MV-4-11 (cell line): ENCODE measurements around the gene NRBF2.
"Not testable (repeated sequence)": the region's sequence is repeated elsewhere in the genome, so short reads cannot be mapped to it uniquely, and the experiment has no call there.

Experiments used
- DNase-seq: peaks from one replicate; lab custom pipeline; 2025; lab: John Stamatoyannopoulos, UW

The NRBF2 gene

GRCh38 chr10:63119041-63119440 is 14.1 kb upstream of the NRBF2 start:
- DNase-seq, result no peak

- DNase-seq, result no peak
These were observed 12.6 kb upstream of the NRBF2 start for GRCh38 chr10:63120554-63120953.

GRCh38 chr10:63123727-63124362 is 9.3 kb upstream of the NRBF2 start:
- no peak for DNase-seq

- DNase-seq, result no peak
These were observed 7.7 kb upstream of the NRBF2 start for GRCh38 chr10:63125459-63125858.

GRCh38 chr10:63128443-63128842 is 4.7 kb upstream of the NRBF2 start:
- DNase-seq, result no peak

- no peak for DNase-seq
These were observed 3.2 kb upstream of the NRBF2 start for GRCh38 chr10:63129888-63130287.

- DNase-seq, result no peak
These were observed 475 bp upstream of the NRBF2 start for GRCh38 chr10:63132651-63133055.

- no peak for DNase-seq
These were observed 861 bp downstream of the NRBF2 start for GRCh38 chr10:63133821-63134557.

- DNase-seq, result peak; percentile 35
These were observed 4.2 kb downstream of the NRBF2 start for GRCh38 chr10:63137306-63137705.

GRCh38 chr10:63140077-63140476 is 6.9 kb downstream of the NRBF2 start:
- DNase-seq, result no peak

- DNase-seq, result no peak
These were observed 9.0 kb downstream of the NRBF2 start for GRCh38 chr10:63142136-63142535.

- DNase-seq, result peak; percentile 33
These were observed 10.9 kb downstream of the NRBF2 start for GRCh38 chr10:63143987-63144386.

GRCh38 chr10:63145782-63146181 is 12.7 kb downstream of the NRBF2 start:
- DNase-seq, result peak; percentile 51

GRCh38 chr10:63146503-63146902 is 13.4 kb downstream of the NRBF2 start:
- DNase-seq, result no peak

- DNase-seq, result no peak
These were observed 17.6 kb downstream of the NRBF2 start for GRCh38 chr10:63150745-63151144.

GRCh38 chr10:63153868-63154545 is 20.9 kb downstream of the NRBF2 start:
- not testable (repeated sequence) for DNase-seq

GRCh38 chr10:63154546-63155387 is 21.6 kb downstream of the NRBF2 start:
- DNase-seq, result no peak

GRCh38 chr10:63155388-63156020 is 22.4 kb downstream of the NRBF2 start:
- peak; percentile 75 for DNase-seq

GRCh38 chr10:63156236-63156635 is 23.1 kb downstream of the NRBF2 start:
- no peak for DNase-seq

- DNase-seq, result peak; percentile 63
These were observed 24.9 kb downstream of the NRBF2 start for GRCh38 chr10:63157845-63158624.

- DNase-seq, result no peak
These were observed 28.5 kb downstream of the NRBF2 start for GRCh38 chr10:63161592-63161991.
